WI38 (cell line): ENCODE measurements around the gene ALPP.

Experiments
- H3K4me3 ChIP-seq: 2 replicates; pipeline ENCODE4 v1.5.1; 2011; ENCODE audit warnings: low read depth, mild to moderate bottlenecking, control low read depth, low read length
- CTCF ChIP-seq: IDR thresholded peaks from 2 replicates; pipeline ENCODE4 v1.5.1; 2012; ENCODE audit warnings: low read depth, mild to moderate bottlenecking, control low read depth, low read length

ALPP gene

GRCh38 chr2:232412986-232413385 is 34.4 kb downstream of the ALPP start:
- TF ChIP-seq CTCF = no peak
- H3K4me3 ChIP-seq = no peak overlapping the region

GRCh38 chr2:232415138-232415690 is 36.7 kb downstream of the ALPP start:
- no peak for TF ChIP-seq CTCF
- no peak overlapping the region for H3K4me3 ChIP-seq

- no peak for TF ChIP-seq CTCF
- H3K4me3 ChIP-seq = no peak overlapping the region
Observed at GRCh38 chr2:232415736-232416520, 37.4 kb downstream of the ALPP start.

- no peak overlapping the region for H3K4me3 ChIP-seq
- no peak for TF ChIP-seq CTCF
Observed at GRCh38 chr2:232416521-232417470, 38.2 kb downstream of the ALPP start.

GRCh38 chr2:232417489-232417888 is 38.9 kb downstream of the ALPP start:
- H3K4me3 ChIP-seq = no peak overlapping the region
- no peak for TF ChIP-seq CTCF

GRCh38 chr2:232418056-232418455 is 39.5 kb downstream of the ALPP start:
- TF ChIP-seq CTCF = no peak
- H3K4me3 ChIP-seq = no peak overlapping the region
